ENCODE data around the gene GPC6. TPM values are rescaled to one million over a fixed set of nuclear protein-coding genes. Genes with fewer than 3 reads are reported as not detected.

GPC6 gene
- total RNA-seq, 1 donor from 2014 or later: 8.4 TPM

DNA sequence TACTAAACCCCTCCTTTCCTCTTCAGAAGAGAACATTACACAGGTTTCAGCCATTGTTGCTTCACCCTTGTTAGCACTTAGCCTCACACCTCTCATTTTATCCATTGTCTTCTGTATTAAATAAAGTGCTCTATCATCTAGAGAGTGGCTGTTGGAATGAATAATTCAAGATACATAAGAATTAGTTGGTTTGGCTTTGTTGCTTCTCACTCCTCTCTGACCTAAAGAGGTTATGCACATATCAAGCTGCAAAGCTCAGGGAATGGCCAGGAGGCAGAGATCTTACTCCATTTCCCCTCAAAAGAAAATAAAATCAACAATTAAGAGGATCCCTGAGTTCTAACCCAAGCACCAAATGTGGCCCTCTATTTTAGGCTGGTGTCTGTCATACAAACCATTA, 1173.2 kb downstream of the GPC6 start:
- intact Hi-C loops (cut with DNase I): no loop called here
- no peak for TF ChIP-seq CTCF (IDR thresholded peaks at IDR 0.05)
- no peak overlapping the region for H3K27ac ChIP-seq
- no peak for DNase-seq
- no peak for ATAC-seq
- no peak overlapping the region for H3K4me3 ChIP-seq
- H3K36me3 ChIP-seq: no peaks in the 10 kb centered on the region
- H3K9me3 ChIP-seq: no peaks in the 10 kb centered on the region
- no peaks in the 10 kb centered on the region for H3K4me1 ChIP-seq
- H3K27me3 ChIP-seq: no peaks in the 10 kb centered on the region

DNA sequence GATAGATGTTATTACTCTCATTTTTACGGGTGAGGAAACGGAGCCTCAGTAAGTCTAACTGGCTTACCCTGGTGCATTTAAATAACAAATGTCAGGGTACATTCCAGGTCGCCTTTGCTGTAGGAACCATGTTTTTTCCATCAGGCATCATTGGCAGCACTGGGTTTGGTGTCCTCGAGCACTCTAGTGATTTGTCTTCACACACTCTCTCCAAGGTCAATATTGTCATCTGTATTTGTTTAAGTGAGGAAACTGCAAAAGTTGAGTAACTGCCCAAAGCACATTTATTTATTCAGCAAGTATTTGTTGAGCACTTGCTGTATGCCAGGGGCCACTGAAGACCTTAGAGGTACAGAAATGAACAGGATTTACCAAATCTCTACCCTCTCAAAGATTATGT, 1174.3 kb downstream of the GPC6 start:
- H3K9me3 ChIP-seq: no peaks in the 10 kb centered on the region
- H3K4me1 ChIP-seq: no peaks in the 10 kb centered on the region
- TF ChIP-seq CTCF (IDR thresholded peaks at IDR 0.05): no peak
- intact Hi-C loops (cut with DNase I): no loop called here
- ATAC-seq (no peak), DNase-seq (no peak)
- H3K27ac ChIP-seq: no peak overlapping the region
- no peak overlapping the region for H3K4me3 ChIP-seq
- H3K27me3 ChIP-seq: no peaks in the 10 kb centered on the region
- no peaks in the 10 kb centered on the region for H3K36me3 ChIP-seq

- H3K27me3 ChIP-seq: peaks cover 2% of the 10 kb centered on the region
- H3K4me1 ChIP-seq: no peaks in the 10 kb centered on the region
- H3K4me3 ChIP-seq: no peak overlapping the region
- no peaks in the 10 kb centered on the region for H3K36me3 ChIP-seq
- TF ChIP-seq CTCF (IDR thresholded peaks at IDR 0.05): no peak
- H3K9me3 ChIP-seq: no peaks in the 10 kb centered on the region
- no peak for DNase-seq
- intact Hi-C loops (cut with DNase I): no loop called here
- no peak for ATAC-seq
- no peak overlapping the region for H3K27ac ChIP-seq
Measured at GRCh38 chr13:94408314-94409036, 1181.9 kb downstream of the GPC6 start.

GRCh38 chr13:94411747-94412146, 1185.1 kb downstream of the GPC6 start:
- DNase-seq (no peak), ATAC-seq (no peak)
- H3K4me3 ChIP-seq: no peak overlapping the region
- no peaks in the 10 kb centered on the region for H3K9me3 ChIP-seq
- no peaks in the 10 kb centered on the region for H3K36me3 ChIP-seq
- H3K4me1 ChIP-seq: no peaks in the 10 kb centered on the region
- H3K27ac ChIP-seq: no peak overlapping the region
- TF ChIP-seq CTCF (IDR thresholded peaks at IDR 0.05): no peak
- H3K27me3 ChIP-seq: peaks cover 5% of the 10 kb centered on the region
- intact Hi-C loops (cut with DNase I): no loop called here

- no peaks in the 10 kb centered on the region for H3K36me3 ChIP-seq
- no peak overlapping the region for H3K4me3 ChIP-seq
- no peak for TF ChIP-seq CTCF (IDR thresholded peaks at IDR 0.05)
- ATAC-seq (no peak), DNase-seq (no peak)
- H3K27me3 ChIP-seq: peaks cover 5% of the 10 kb centered on the region
- no peak overlapping the region for H3K27ac ChIP-seq
- H3K9me3 ChIP-seq: no peaks in the 10 kb centered on the region
- intact Hi-C loops (cut with DNase I): no loop called here
- H3K4me1 ChIP-seq: no peaks in the 10 kb centered on the region
Measured at GRCh38 chr13:94412870-94413597, 1186.4 kb downstream of the GPC6 start.

Measured in upper lobe of right lung (tissue), 1 donor.